Duodenal mucosa (tissue), 2 donors: Measurements from ENCODE around the gene SDK1.

Source experiments
- H3K27ac ChIP-seq: one replicate; pipeline ENCODE4 v1.7.0; 2013; ENCODE audit warnings: low read depth, low read length
- H3K27me3 ChIP-seq, 2 donors: one replicate each; pipeline ENCODE4 v1.7.0; 2013; ENCODE audit warnings: low read length in 2 of 2, control low read depth in 1 of 2; ENCODE audit not compliant: insufficient read depth in 2 of 2, control insufficient read depth in 1 of 2
- H3K36me3 ChIP-seq, 2 donors: one replicate each; pipeline ENCODE4 v1.7.0; 2013; ENCODE audit warnings: low read length in 2 of 2, control low read depth in 1 of 2; ENCODE audit not compliant: insufficient read depth in 2 of 2, control insufficient read depth in 1 of 2
- H3K4me1 ChIP-seq, 2 donors: one replicate each; pipeline ENCODE4 v1.7.0; 2013; ENCODE audit warnings: low read length in 2 of 2, control low read depth in 1 of 2; ENCODE audit not compliant: insufficient read depth in 2 of 2, control insufficient read depth in 1 of 2
- H3K4me3 ChIP-seq, 2 donors: one replicate each; pipeline ENCODE4 v1.7.0; 2013; ENCODE audit warnings: low read length in 2 of 2, low read depth in 1 of 2
- H3K9ac ChIP-seq, 2 donors: one replicate each; pipeline ENCODE4 v1.7.0; 2013; ENCODE audit warnings: low read length in 2 of 2, low read depth in 1 of 2
- H3K9me3 ChIP-seq, 2 donors: one replicate each; pipeline ENCODE4 v1.7.0; 2013; ENCODE audit warnings: low read length in 2 of 2, control low read depth in 1 of 2; ENCODE audit not compliant: control insufficient read depth in 1 of 2

SDK1 gene

GRCh38 chr7:3482147-3482921 is 181.3 kb downstream of the SDK1 start:
- Histone ChIP-seq H3K36me3 (no peaks in the 10 kb centered on the region), H3K4me3 (no peak overlapping the region), H3K27ac (no peak overlapping the region), H3K9me3 (no peaks in the 10 kb centered on the region), H3K4me1 (no peaks in the 10 kb centered on the region), H3K27me3 (no peaks in the 10 kb centered on the region), H3K9ac (no peak overlapping the region)

- Histone ChIP-seq H3K4me1 (no peaks in the 10 kb centered on the region), H3K27ac (no peak overlapping the region)
Measured at GRCh38 chr7:3486841-3487240, 185.8 kb downstream of the SDK1 start.

GRCh38 chr7:3488829-3489228 is 187.8 kb downstream of the SDK1 start:
- no peak overlapping the region for H3K9ac ChIP-seq
- no peaks in the 10 kb centered on the region for H3K36me3 ChIP-seq
- no peaks in the 10 kb centered on the region for H3K4me1 ChIP-seq
- H3K4me3 ChIP-seq, result no peak overlapping the region
- H3K9me3 ChIP-seq, result no peaks in the 10 kb centered on the region
- no peaks in the 10 kb centered on the region for H3K27me3 ChIP-seq
- no peak overlapping the region for H3K27ac ChIP-seq

More at GRCh38 chr7:3486841-3487240, 185.8 kb downstream of the SDK1 start:
- Histone ChIP-seq H3K9ac (no peak overlapping the region), H3K4me3 (no peak overlapping the region), H3K36me3 (no peaks in the 10 kb centered on the region), H3K9me3 (no peaks in the 10 kb centered on the region), H3K27me3 (no peaks in the 10 kb centered on the region)

- Histone ChIP-seq H3K27me3 (peaks cover 0 to 3% of the 10 kb centered on the region in 2 donors), H3K36me3 (no peaks in the 10 kb centered on the region), H3K9me3 (no peaks in the 10 kb centered on the region), H3K9ac (no peak overlapping the region), H3K4me1 (no peaks in the 10 kb centered on the region), H3K27ac (no peak overlapping the region), H3K4me3 (no peak overlapping the region)
Measured at GRCh38 chr7:3493499-3493898, 192.4 kb downstream of the SDK1 start.

GRCh38 chr7:3494947-3495346 is 193.9 kb downstream of the SDK1 start:
- no peak overlapping the region for H3K4me3 ChIP-seq
- peaks cover 5 to 7% of the 10 kb centered on the region in 2 donors for H3K9me3 ChIP-seq
- H3K4me1 ChIP-seq, result no peaks in the 10 kb centered on the region
- peaks cover 0 to 3% of the 10 kb centered on the region in 2 donors for H3K27me3 ChIP-seq
- H3K27ac ChIP-seq, result no peak overlapping the region
- no peak overlapping the region for H3K9ac ChIP-seq
- no peaks in the 10 kb centered on the region for H3K36me3 ChIP-seq

DNA sequence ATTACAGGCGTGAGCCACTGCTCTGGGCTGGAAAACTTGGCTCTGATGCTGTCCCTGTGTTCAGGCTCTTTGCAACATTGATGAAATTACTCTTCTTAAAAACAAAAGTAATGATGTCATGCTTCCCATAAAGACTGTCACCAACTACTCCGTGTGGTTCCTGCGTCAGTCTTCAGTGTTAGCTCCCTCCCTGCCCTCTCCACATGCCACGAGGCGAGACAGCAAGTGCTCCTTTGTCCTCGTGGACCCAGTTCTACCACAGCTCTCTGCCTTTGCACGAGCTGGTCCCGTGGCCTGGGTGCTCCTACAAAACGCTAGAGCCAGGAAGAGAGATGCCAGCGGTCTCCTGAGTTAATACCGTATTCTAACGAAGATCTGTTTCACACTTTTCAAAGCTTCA is 194.5 kb downstream of the SDK1 start:
- Histone ChIP-seq H3K27ac (no peak overlapping the region), H3K27me3 (peaks cover 0 to 3% of the 10 kb centered on the region in 2 donors), H3K4me1 (no peaks in the 10 kb centered on the region), H3K36me3 (no peaks in the 10 kb centered on the region), H3K4me3 (no peak overlapping the region), H3K9me3 (peaks cover 8 to 11% of the 10 kb centered on the region in 2 donors), H3K9ac (no peak overlapping the region)

DNA sequence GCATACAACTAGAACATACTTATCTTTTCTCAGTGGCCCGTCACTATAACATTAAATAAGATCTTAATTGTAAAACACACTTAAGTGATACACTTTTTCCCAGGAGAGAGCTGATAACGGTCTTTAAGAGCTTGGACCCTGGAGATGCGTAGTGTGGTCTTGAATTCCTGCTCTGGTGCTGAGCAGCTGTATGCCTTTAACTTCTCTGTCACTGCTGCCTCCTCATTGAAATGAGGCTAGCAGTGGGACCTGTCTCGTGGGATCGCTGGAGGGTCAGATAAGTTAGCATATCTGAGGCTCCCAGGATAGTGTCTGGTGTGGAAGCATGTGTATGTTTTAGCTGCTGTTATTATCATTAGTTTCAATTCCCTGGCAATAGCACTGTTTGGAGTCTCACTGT is 194.9 kb downstream of the SDK1 start:
- Histone ChIP-seq H3K27ac (no peak overlapping the region), H3K9me3 (peaks cover 8 to 11% of the 10 kb centered on the region in 2 donors), H3K9ac (no peak overlapping the region), H3K36me3 (no peaks in the 10 kb centered on the region), H3K4me3 (no peak overlapping the region), H3K27me3 (peaks cover 0 to 3% of the 10 kb centered on the region in 2 donors), H3K4me1 (no peaks in the 10 kb centered on the region)

GRCh38 chr7:3497796-3498195 is 196.7 kb downstream of the SDK1 start:
- H3K27ac ChIP-seq, result no peak overlapping the region
- no peak overlapping the region for H3K9ac ChIP-seq

GRCh38 chr7:3501671-3502070 is 200.6 kb downstream of the SDK1 start:
- peaks cover 0 to 3% of the 10 kb centered on the region in 2 donors for H3K27me3 ChIP-seq
- no peaks in the 10 kb centered on the region for H3K4me1 ChIP-seq
- no peak overlapping the region for H3K27ac ChIP-seq
- peaks cover 10 to 11% of the 10 kb centered on the region in 2 donors for H3K9me3 ChIP-seq
- H3K36me3 ChIP-seq, result no peaks in the 10 kb centered on the region
- no peak overlapping the region for H3K4me3 ChIP-seq
- H3K9ac ChIP-seq, result no peak overlapping the region

More at GRCh38 chr7:3497796-3498195, 196.7 kb downstream of the SDK1 start:
- Histone ChIP-seq H3K4me1 (no peaks in the 10 kb centered on the region), H3K4me3 (no peak overlapping the region), H3K36me3 (no peaks in the 10 kb centered on the region), H3K9me3 (peaks cover 8 to 11% of the 10 kb centered on the region in 2 donors), H3K27me3 (peaks cover 0 to 3% of the 10 kb centered on the region in 2 donors)

DNA sequence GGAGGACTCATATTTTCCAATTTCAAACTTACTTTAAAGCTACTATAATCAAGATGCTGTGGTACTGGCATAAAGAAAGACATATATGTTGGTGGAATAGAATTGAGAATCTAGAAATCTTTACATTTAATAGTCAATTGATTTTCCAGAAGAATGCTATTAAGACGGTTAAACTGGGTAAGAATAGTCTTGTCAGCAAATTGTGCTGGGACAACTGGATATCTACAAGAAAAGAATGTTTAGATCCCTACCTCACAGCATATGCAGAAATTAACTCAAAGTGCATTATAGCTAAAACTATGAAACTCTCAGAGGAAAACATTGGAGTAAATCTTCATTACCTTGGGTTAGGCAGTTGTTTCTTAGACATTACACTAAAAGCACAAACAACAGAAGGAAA is 203.3 kb downstream of the SDK1 start:
- H3K4me3 ChIP-seq, result no peak overlapping the region
- no peaks in the 10 kb centered on the region for H3K27me3 ChIP-seq
- peaks cover 12 to 13% of the 10 kb centered on the region in 2 donors for H3K9me3 ChIP-seq
- no peak overlapping the region for H3K27ac ChIP-seq
- no peak overlapping the region for H3K9ac ChIP-seq
- H3K4me1 ChIP-seq, result no peaks in the 10 kb centered on the region
- H3K36me3 ChIP-seq, result no peaks in the 10 kb centered on the region
